ENCODE measurements around the gene CIT.

Gene CIT

GRCh38 chr12:119721306-119721705 lies 155.8 kb downstream of the CIT start:
- Histone ChIP-seq H3K4me1 (ENCODE audit: insufficient read depth, low read length, severe bottlenecking) (no peaks in the 10 kb centered on the region), H3K4me3 (ENCODE audit: low read depth, low read length, poor library complexity, severe bottlenecking) (no peak overlapping the region), H4K20me1 (ENCODE audit: insufficient read depth, low read length) (no peaks in the 10 kb centered on the region), H3K79me2 (ENCODE audit: insufficient read depth, low read length) (no peaks in the 10 kb centered on the region), H3K9ac (ENCODE audit: low read length) (no peak overlapping the region), H3K9me3 (ENCODE audit: low read length) (no peaks in the 10 kb centered on the region), H3K9me2 (ENCODE audit: low read depth, low read length) (no peaks in the 10 kb centered on the region), H3K27me3 (ENCODE audit: insufficient read depth, low read length) (no peaks in the 10 kb centered on the region), H3K36me3 (ENCODE audit: insufficient read depth, low read length) (peaks cover 44% of the 10 kb centered on the region), H3K4me2 (ENCODE audit: low read length) (no peak overlapping the region), H3F3A (ENCODE audit: insufficient read depth, low read length) (no peaks in the 10 kb centered on the region), H2AFZ (ENCODE audit: low read length) (no peak overlapping the region), H3K27ac (ENCODE audit: low read depth, low read length, poor library complexity, severe bottlenecking) (no peak overlapping the region)
- no peak for TF ChIP-seq EZH2 (IDR thresholded peaks at IDR 0.05; ENCODE audit: borderline replicate concordance, low read length)
- TF ChIP-seq CTCF (IDR thresholded peaks at IDR 0.05; ENCODE audit: low read length), result no peak

- H3K9ac ChIP-seq (ENCODE audit: low read length), result no peak overlapping the region
- no peaks in the 10 kb centered on the region for H3K9me3 ChIP-seq (ENCODE audit: low read length)
- H2AFZ ChIP-seq (ENCODE audit: low read length), result no peak overlapping the region
- H3K79me2 ChIP-seq (ENCODE audit: insufficient read depth, low read length), result no peaks in the 10 kb centered on the region
- no peaks in the 10 kb centered on the region for H3K27me3 ChIP-seq (ENCODE audit: insufficient read depth, low read length)
- H3K4me3 ChIP-seq (ENCODE audit: low read depth, low read length, poor library complexity, severe bottlenecking), result no peak overlapping the region
- TF ChIP-seq CTCF (IDR thresholded peaks at IDR 0.05; ENCODE audit: low read length) (no peak), EZH2 (IDR thresholded peaks at IDR 0.05; ENCODE audit: borderline replicate concordance, low read length) (no peak)
- no peak overlapping the region for H3K4me2 ChIP-seq (ENCODE audit: low read length)
- H3K9me2 ChIP-seq (ENCODE audit: low read depth, low read length), result no peaks in the 10 kb centered on the region
- no peaks in the 10 kb centered on the region for H3K4me1 ChIP-seq (ENCODE audit: insufficient read depth, low read length, severe bottlenecking)
- H3F3A ChIP-seq (ENCODE audit: insufficient read depth, low read length), result no peaks in the 10 kb centered on the region
- no peak overlapping the region for H3K27ac ChIP-seq (ENCODE audit: low read depth, low read length, poor library complexity, severe bottlenecking)
- peaks cover 47% of the 10 kb centered on the region for H3K36me3 ChIP-seq (ENCODE audit: insufficient read depth, low read length)
- no peaks in the 10 kb centered on the region for H4K20me1 ChIP-seq (ENCODE audit: insufficient read depth, low read length)
These were observed 156.8 kb downstream of the CIT start for GRCh38 chr12:119720349-119720748.

- Histone ChIP-seq H3K27ac (ENCODE audit: low read depth, low read length, poor library complexity, severe bottlenecking) (no peak overlapping the region), H3K9me3 (ENCODE audit: low read length) (no peaks in the 10 kb centered on the region), H3K4me1 (ENCODE audit: insufficient read depth, low read length, severe bottlenecking) (no peaks in the 10 kb centered on the region), H3K4me3 (ENCODE audit: low read depth, low read length, poor library complexity, severe bottlenecking) (no peak overlapping the region), H3K79me2 (ENCODE audit: insufficient read depth, low read length) (no peaks in the 10 kb centered on the region), H2AFZ (ENCODE audit: low read length) (no peak overlapping the region), H3K27me3 (ENCODE audit: insufficient read depth, low read length) (no peaks in the 10 kb centered on the region), H3F3A (ENCODE audit: insufficient read depth, low read length) (no peaks in the 10 kb centered on the region), H3K9me2 (ENCODE audit: low read depth, low read length) (no peaks in the 10 kb centered on the region), H3K4me2 (ENCODE audit: low read length) (no peak overlapping the region), H3K36me3 (ENCODE audit: insufficient read depth, low read length) (peaks cover 68% of the 10 kb centered on the region), H3K9ac (ENCODE audit: low read length) (no peak overlapping the region), H4K20me1 (ENCODE audit: insufficient read depth, low read length) (no peaks in the 10 kb centered on the region)
- TF ChIP-seq EZH2 (IDR thresholded peaks at IDR 0.05; ENCODE audit: borderline replicate concordance, low read length) (no peak), CTCF (IDR thresholded peaks at IDR 0.05; ENCODE audit: low read length) (no peak)
These were observed 159.0 kb downstream of the CIT start for GRCh38 chr12:119718141-119718540.

Data from OCI-LY1 (cell line).